NCI-H1694 treated with DMSO at 0.1 percent for 48 hours (cell line): ENCODE measurements around the gene DPYSL5.

ENCODE experiments used
- DNase-seq: peaks from one replicate; lab custom pipeline; 2025; lab: John Stamatoyannopoulos, UW

Gene DPYSL5

GRCh38 chr2:26994983-26995382 is 147.1 kb downstream of the DPYSL5 start:
- DNase-seq = no peak

GRCh38 chr2:26997394-26997793 is 149.5 kb downstream of the DPYSL5 start:
- DNase-seq = no peak

- no peak for DNase-seq
These were observed 150.4 kb downstream of the DPYSL5 start for GRCh38 chr2:26998323-26998722.
